BJ (cell line): Measurements from ENCODE around the gene SUPT3H. TPM values are rescaled to one million over a fixed set of nuclear protein-coding genes. Genes with fewer than 3 reads are reported as not detected.
"Not testable (repeated sequence)": the region's sequence is repeated elsewhere in the genome, so short reads cannot be mapped to it uniquely, and the experiment has no call there.

Source experiments
- CTCF ChIA-PET: fragments of 350-600 bp; formaldehyde crosslinking; extraction: SDS; loops from one replicate; lab custom pipeline; 2021; ENCODE audit warnings: antibody characterized with exemption, inconsistent platforms; lab: Yijun Ruan, JAX
- POLR2A ChIA-PET: fragments of 300-600 bp; sonication (Branson Sonifier 250); formaldehyde crosslinking; extraction: SDS; loops from one replicate; lab custom pipeline; 2021; ENCODE audit warnings: antibody characterized with exemption; lab: Charles Lee
- DNase-seq: peaks from one replicate; pipeline ENCODE4 v3.0.0-alpha.2; 2011; ENCODE audit warnings: low read depth
- H3K27me3 ChIP-seq: 2 replicates; pipeline ENCODE4 v1.6.0; 2011; ENCODE audit warnings: low read length; ENCODE audit not compliant: control insufficient read depth, insufficient read depth
- H3K36me3 ChIP-seq: 2 replicates; pipeline ENCODE4 v1.5.1; 2011; ENCODE audit warnings: low read length; ENCODE audit not compliant: control insufficient read depth, insufficient read depth
- H3K4me3 ChIP-seq: 2 replicates; pipeline ENCODE4 v1.5.1; 2011; ENCODE audit warnings: low read depth, mild to moderate bottlenecking, control low read depth, low read length
- CTCF ChIP-seq: IDR thresholded peaks from 2 replicates; pipeline ENCODE4 v1.5.1; 2011; ENCODE audit warnings: low read depth, mild to moderate bottlenecking, control low read depth, inconsistent platforms, low read length, moderate library complexity; ENCODE audit not compliant: insufficient read depth
- polyA plus RNA-seq: library from polyadenylated mRNA; depleted of rRNA; stranded (reverse); fragments of >200 nt; gene quantifications from 2 replicates; pipeline ENCODE4 v1.2.3, GENCODE V29; 2011

Gene SUPT3H
- polyA plus RNA-seq, 1 experiment: 7.8 TPM

- ChIA-PET CTCF (no interaction called here), POLR2A (no interaction called here)
- TF ChIP-seq CTCF: no peak
- no peaks in the 10 kb centered on the region for H3K27me3 ChIP-seq
- no peak overlapping the region for H3K4me3 ChIP-seq
- H3K36me3 ChIP-seq: no peaks in the 10 kb centered on the region
- DNase-seq: no peak
These were observed 193.7 kb downstream of the SUPT3H start for GRCh38 chr6:45184040-45184439.

- H3K36me3 ChIP-seq, POLR2A ChIA-PET, H3K4me3 ChIP-seq, DNase-seq, CTCF ChIA-PET, H3K27me3 ChIP-seq: not testable (repeated sequence)
These were observed 201.4 kb downstream of the SUPT3H start for GRCh38 chr6:45176373-45176772.

- no peak for DNase-seq
- Histone ChIP-seq H3K27me3 (no peaks in the 10 kb centered on the region), H3K4me3 (no peak overlapping the region), H3K36me3 (no peaks in the 10 kb centered on the region)
- ChIA-PET POLR2A (no interaction called here), CTCF (no interaction called here)
- no peak for TF ChIP-seq CTCF
These were observed 202.5 kb downstream of the SUPT3H start for GRCh38 chr6:45175272-45175671.

- TF ChIP-seq CTCF: no peak
- CTCF ChIA-PET: interaction anchor here (0.7 kb wide), 1 partner anchor 40 kb away, joined by 3 read pairs; no protein-coding TSS in a partner anchor
- H3K27me3 ChIP-seq: no peaks in the 10 kb centered on the region
- H3K36me3 ChIP-seq: no peaks in the 10 kb centered on the region
- POLR2A ChIA-PET: no interaction called here
- no peak for DNase-seq
- no peak overlapping the region for H3K4me3 ChIP-seq
These were observed 203.7 kb downstream of the SUPT3H start for GRCh38 chr6:45174045-45174444.

- CTCF ChIA-PET: no interaction called here
- POLR2A ChIA-PET: no interaction called here
- no peaks in the 10 kb centered on the region for H3K36me3 ChIP-seq
- no peak for TF ChIP-seq CTCF
- H3K27me3 ChIP-seq: no peaks in the 10 kb centered on the region
- DNase-seq: no peak
- H3K4me3 ChIP-seq: no peak overlapping the region
These were observed 206.4 kb downstream of the SUPT3H start for GRCh38 chr6:45171380-45171779.

- no peak for DNase-seq
- TF ChIP-seq CTCF: no peak
- ChIA-PET CTCF (interaction anchor here (0.6 kb wide), 1 partner anchor 33 kb away, joined by 3 read pairs; no protein-coding TSS in a partner anchor), POLR2A (no interaction called here)
- no peak overlapping the region for H3K4me3 ChIP-seq
- H3K27me3 ChIP-seq: no peaks in the 10 kb centered on the region
- no peaks in the 10 kb centered on the region for H3K36me3 ChIP-seq
These were observed 207.4 kb downstream of the SUPT3H start for GRCh38 chr6:45170309-45170708.
